ENCODE data around the gene P2RY6. TPM values are rescaled to one million over a fixed set of nuclear protein-coding genes. Genes with fewer than 3 reads are reported as not detected.

The P2RY6 gene
- total and polyA plus RNA-seq, 10 of the 15 experiments (the other 5 are each of a cell fraction or from before 2014, with no cell fraction given): 0.05 to 0.90 (median 0.22) TPM; not detected in 4

GRCh38 chr11:73260127-73260457, 12.0 kb upstream of the P2RY6 start:
- peaks cover 0 to 2% of the 10 kb centered on the region in 2 experiments; a peak in 2 of 4 replicates for H3K27me3 ChIP-seq (replicated peaks in 1 of 2; ENCODE audit: control insufficient read depth in 2 of 2, insufficient read depth in 2 of 2, low read length in 1 of 2)
- no peak for DNase-seq (ENCODE audit: low read depth, low spot score)
- no peaks in the 10 kb centered on the region for H3K36me3 ChIP-seq (ENCODE audit: control insufficient read depth in 2 of 2, insufficient read depth in 2 of 2, low read length in 1 of 2)
- no peaks in the 10 kb centered on the region for H4K20me1 ChIP-seq (ENCODE audit: control insufficient read depth, insufficient read depth)
- no peaks in the 10 kb centered on the region for H3K79me2 ChIP-seq (ENCODE audit: control insufficient read depth, insufficient read depth, low read length)
- in situ Hi-C loops (cut with MboI): no loop called here
- TF ChIP-seq CHD2 (IDR thresholded peaks at IDR 0.05; ENCODE audit: borderline replicate concordance, low read depth, low read length): no peak
- no peak for TF ChIP-seq KAT2A (conservative IDR thresholded peaks at IDR 0.05; ENCODE audit: control insufficient read depth, low read depth, low read length)
- TF ChIP-seq POLR2AphosphoS5 (IDR thresholded peaks at IDR 0.05; ENCODE audit: low read length): no peak
- no peak for TF ChIP-seq ZNF207 (IDR thresholded peaks at IDR 0.05; ENCODE audit: borderline replicate concordance)
- no peak for TF ChIP-seq TCF3 (IDR thresholded peaks at IDR 0.05; ENCODE audit: borderline replicate concordance, insufficient read depth, low read depth, low read length)
- TF ChIP-seq EED (IDR thresholded peaks at IDR 0.05; ENCODE audit: low read depth): no peak
- no peak for TF ChIP-seq RUNX3 (IDR thresholded peaks at IDR 0.05; ENCODE audit: low read length)
- no peak for TF ChIP-seq GABPA (IDR thresholded peaks at IDR 0.05; ENCODE audit: low read depth)
- TF ChIP-seq, protein P1, sequence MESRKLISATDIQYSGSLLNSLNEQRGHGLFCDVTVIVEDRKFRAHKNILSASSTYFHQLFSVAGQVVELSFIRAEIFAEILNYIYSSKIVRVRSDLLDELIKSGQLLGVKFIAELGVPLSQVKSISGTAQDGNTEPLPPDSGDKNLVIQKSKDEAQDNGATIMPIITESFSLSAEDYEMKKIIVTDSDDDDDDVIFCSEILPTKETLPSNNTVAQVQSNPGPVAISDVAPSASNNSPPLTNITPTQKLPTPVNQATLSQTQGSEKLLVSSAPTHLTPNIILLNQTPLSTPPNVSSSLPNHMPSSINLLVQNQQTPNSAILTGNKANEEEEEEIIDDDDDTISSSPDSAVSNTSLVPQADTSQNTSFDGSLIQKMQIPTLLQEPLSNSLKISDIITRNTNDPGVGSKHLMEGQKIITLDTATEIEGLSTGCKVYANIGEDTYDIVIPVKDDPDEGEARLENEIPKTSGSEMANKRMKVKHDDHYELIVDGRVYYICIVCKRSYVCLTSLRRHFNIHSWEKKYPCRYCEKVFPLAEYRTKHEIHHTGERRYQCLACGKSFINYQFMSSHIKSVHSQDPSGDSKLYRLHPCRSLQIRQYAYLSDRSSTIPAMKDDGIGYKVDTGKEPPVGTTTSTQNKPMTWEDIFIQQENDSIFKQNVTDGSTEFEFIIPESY (IDR thresholded peaks at IDR 0.05): no peak
- no peak for TF ChIP-seq ELK1 (IDR thresholded peaks at IDR 0.05; ENCODE audit: low read depth, low read length)
- no peak overlapping the region for H3K27ac ChIP-seq (ENCODE audit: control insufficient read depth, insufficient read depth)
- no peak for FAIRE-seq
- intact Hi-C loops (cut with micrococcal nuclease; ENCODE audit: unreplicated experiment): no loop called here
- no peaks in the 10 kb centered on the region for H3K4me1 ChIP-seq (ENCODE audit: control insufficient read depth, insufficient read depth, low read length)
- SMC1A ChIA-PET (ENCODE audit: uncharacterized antibody, unreplicated experiment): no interaction called here
- no peak overlapping the region for H3K4me3 ChIP-seq
- no peak for ATAC-seq
- POLR2A ChIA-PET: interaction anchor here (0.6 kb wide), 1 partner anchor 471 kb away, joined by 3 read pairs; no protein-coding TSS in a partner anchor
- CTCF ChIA-PET: interaction anchor here (0.8 to 1.7 kb wide), 3 partner anchors 8 to 29 kb away, joined by 3 to 5 read pairs (median 3); no protein-coding TSS in a partner anchor
- RAD21 ChIA-PET (ENCODE audit: unreplicated experiment): no interaction called here
- BruUV-seq (replicated peaks): no TSS peak
- H3K9ac ChIP-seq (ENCODE audit: control insufficient read depth, insufficient read depth, low read length): no peak overlapping the region
- no peak overlapping the region for H3K4me2 ChIP-seq (ENCODE audit: control insufficient read depth, insufficient read depth)
- no peak overlapping the region for H2AFZ ChIP-seq (ENCODE audit: control insufficient read depth, low read depth, low read length)
- no peaks in the 10 kb centered on the region for H3K9me3 ChIP-seq (replicated peaks; ENCODE audit: control insufficient read depth, insufficient read depth, low read length)
